GM10847 (cell line): Measurements from ENCODE around the gene PHF19.

ENCODE experiments used
- POLR2A ChIP-seq: IDR thresholded peaks from 2 replicates; pipeline ENCODE4 v1.6.1; 2011; ENCODE audit not compliant: insufficient read length; ENCODE audit errors: extremely low read depth

The PHF19 gene

DNA sequence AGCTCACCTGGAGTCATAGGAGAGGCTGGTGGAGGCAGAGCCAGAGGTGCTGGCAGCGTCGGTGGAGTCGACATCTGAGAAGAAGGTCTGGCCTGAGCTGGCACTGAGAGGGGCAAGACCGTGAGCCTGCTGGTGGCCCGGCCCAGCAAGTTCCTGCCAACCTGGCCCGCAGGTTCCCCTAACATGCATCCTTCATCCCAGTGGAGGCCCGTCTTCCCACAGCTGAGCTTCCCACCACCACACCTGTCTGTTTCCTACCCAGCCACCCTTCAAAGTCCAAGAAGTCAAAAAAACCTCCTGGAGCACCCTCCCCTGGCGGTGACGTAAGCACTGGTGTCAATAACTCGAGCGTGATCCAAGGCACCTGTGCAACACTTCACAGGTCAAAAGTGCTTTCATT, 16.9 kb downstream of the PHF19 start:
- TF ChIP-seq POLR2A = no peak

DNA sequence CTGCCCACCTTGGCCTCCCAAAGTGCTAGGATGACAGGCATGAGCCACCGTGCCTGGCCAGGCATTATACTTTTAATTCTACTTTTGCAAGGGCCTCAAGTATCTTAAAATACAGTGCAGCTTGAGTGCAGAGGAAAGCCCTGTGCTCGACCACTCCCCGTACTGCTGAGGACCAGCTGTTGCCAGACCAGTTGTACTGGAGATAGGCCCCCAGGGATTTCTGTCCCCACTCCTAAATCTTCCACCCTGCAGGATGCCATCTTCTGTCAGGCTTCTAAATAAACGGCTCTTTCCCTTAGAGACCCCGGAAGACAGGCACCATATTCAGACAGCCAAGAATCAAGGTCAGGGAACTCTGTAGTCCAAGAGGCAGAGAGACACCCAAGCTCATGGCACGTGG, 17.6 kb downstream of the PHF19 start:
- no peak for TF ChIP-seq POLR2A

DNA sequence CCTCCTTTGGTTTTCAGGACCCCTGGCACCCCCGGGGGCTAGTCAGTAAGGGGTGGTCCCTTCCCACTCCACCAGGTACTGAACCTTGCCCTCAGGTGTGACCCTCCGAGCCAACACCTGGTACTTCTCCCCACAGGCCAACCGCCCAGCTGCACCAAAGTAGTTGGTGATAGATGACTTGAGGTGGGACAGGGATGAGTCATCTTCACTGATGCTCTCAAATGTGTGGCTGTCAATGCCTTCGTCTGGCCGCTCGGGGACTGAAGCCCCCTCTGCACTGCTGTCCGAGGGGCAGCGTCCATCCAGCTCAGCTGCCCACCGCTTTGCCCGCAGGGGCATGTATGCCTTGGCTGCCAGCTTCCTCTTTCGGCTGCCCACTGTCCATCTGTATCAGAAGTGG, 19.1 kb downstream of the PHF19 start:
- no peak for TF ChIP-seq POLR2A

DNA sequence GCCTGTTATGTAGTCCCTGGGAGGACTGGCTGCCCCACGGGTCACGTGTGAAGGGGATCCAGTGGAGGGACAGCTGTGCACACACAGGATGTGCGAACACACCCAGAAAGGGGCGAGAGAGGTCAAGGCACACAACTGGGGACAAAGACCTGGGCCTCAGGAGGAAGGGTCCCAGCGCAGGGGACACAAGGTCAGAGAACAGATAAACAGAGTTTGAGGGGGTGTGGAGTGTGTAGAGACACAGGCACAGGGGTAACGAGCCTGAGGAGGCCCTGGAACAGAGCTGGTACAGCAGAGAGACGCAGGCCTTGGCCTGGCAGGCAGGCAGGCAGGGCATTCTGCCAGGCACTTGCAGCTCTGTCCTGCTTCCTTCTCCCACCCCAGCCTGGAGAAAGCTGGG, 19.5 kb downstream of the PHF19 start:
- TF ChIP-seq POLR2A = no peak

DNA sequence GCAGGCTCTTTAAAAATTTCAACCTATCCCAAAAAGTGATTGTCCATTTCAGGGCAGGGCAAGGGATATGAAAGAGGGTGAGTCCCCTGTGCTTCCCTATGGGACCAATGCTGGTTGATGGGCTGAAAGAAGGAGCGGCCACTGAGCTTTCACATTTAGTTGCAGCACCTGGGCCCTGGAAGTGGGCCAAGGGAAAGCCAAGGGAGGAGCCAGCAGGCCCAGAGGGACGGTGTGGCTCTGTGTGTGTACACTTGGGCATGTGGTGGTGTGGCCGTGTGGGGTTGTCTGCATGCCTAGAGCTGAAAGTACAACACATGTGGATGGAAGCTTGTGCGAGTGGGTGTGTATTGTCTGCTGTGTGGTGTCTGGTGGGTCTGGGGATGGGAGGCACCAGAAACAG, 20.3 kb downstream of the PHF19 start:
- no peak for TF ChIP-seq POLR2A

DNA sequence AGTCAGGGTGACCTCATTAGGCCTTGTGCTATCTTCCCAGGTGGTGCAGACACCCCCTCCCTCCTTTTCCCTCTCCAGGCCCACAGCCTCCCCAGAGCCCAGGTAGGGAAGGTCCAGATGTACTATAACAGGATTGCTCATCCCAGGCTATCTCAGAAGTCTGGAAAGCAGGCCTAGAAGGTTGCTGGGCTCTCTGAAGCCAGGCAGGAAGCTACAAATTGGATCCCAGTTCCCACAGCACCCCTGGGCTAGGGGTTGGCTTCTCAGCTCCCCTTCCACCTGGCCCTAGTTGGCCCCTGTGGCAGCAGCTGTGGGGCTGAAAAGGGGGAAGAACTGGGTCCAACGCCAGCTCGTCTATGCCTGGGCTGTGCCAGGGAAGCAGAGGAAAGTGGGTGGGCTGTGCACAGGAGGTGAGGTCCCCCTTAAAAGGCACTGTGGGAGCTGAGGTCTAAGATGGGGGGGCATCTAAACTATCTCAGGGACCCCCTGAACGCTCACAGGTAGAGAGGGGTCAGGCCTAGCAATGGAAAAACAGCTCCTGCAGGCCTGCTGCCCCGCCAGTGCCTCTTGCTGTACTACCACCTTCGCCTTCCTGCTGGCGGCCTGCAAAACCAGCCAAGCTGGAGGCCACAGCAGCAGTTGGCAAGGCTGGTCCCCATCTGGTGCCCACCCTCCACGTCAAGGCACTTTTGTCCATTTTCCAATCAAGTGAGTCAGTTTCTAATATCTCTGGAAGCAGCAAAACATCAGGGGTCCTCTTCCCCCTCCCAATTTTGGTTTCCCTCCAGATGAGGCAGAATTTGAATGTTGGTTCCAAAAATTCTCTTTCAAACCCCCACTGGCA, 20.9 kb downstream of the PHF19 start:
- no peak for TF ChIP-seq POLR2A

DNA sequence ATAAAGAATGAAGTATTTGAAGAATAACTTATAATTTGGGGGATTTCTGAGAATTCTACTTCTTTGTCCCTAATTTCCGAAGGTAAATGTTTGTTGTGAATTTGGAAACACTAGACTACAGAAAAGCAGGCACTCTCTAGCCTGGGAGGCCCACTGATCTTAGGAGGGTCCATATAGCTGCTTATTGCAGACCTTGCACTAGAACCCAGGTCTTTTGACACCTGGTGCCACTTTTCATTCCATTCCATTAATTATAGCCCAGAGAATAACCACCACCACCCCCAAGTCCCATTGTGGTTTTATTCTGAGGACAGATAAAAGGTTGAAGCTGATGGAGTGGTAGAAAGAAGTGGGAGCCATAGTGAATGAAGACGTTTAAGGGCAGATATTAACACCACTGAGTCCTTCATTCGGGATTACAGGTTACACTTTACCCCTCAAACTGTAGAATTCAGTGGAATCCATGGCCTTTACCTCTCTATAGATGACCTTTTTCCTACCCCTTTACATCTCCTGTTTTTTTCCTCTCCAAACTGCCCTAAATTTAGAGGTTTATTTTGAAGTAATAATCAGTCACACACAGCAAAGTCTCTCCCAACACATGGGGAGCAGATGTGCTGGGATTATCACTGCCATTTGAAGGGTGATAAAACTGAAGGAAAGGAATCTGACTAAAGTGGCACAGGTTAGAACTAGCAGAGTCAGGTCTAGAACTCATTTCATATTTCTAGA, 22.2 kb downstream of the PHF19 start:
- no peak for TF ChIP-seq POLR2A

DNA sequence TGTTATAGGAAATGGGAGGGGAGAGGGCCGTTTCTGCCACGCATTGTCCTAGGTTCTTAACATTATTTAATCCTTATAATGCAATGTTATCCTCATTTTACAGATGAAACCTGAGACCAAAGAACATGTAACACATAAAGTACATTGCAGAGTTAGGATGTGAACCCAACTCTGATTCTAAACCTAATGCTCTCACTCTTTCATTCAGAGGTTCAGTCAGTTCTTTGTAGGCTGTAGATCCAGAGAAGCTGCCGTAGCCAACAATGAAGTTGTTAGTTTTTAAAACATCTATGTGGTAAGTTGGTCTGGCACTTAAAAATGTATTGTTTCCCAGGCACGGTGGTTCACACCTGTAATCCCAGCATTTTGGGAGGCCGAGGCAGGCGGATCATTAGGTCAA, 23.8 kb downstream of the PHF19 start:
- no peak for TF ChIP-seq POLR2A

DNA sequence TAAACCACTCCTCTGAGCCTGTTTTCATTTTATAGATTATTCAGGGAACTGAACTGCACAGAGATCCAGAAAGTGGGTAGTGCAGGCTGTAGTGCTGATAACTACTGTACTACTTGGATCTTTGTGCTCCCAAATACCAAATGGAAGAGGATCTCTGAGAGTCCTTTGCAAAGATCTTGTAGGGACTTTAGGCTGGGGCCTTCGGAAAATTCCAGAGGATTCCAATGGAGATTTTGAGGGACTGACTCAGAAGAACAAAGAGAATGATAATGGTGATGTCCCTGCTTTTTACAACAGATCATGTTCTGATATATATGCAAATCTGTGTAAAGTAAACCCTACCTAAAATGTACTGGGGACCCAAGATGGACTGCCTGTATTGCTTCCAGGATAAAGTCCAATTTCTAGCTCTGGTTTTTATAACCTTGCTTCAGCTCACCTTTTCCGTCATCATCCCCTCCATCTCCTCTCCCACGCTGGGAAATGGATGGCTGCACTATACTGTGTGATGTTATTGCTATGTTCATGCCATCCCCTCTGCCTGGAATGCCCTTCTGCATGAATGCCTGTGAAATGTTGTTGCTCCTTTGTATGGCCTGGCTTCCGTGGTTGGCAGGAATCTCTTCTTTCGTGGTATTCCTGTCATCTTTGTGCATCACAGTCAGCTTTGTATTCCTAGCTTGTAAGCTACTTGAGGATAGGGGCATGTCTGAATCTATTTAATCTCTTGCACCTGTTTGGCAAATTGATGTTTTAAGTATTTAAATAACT, 24.6 kb downstream of the PHF19 start:
- TF ChIP-seq POLR2A = no peak

DNA sequence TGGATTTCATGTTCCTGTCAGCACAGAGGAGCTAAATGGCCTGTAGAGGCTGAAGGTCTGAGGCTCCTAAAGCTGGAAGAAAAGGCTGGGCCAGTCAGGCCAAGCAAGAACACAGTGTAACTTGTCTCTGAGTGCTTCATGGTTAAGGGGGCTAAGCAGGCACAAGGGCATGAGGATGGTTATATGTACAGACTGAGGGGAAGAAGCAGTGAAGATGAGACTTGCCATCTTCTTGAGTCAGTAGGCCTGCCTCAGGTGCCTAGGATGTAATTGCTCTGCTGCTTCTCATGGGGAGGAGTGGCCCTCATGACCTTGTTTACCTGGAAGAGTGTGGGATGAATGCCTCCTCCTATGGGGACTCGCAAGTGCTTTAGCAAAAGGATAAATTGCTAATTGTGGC, 25.5 kb downstream of the PHF19 start:
- TF ChIP-seq POLR2A = no peak

DNA sequence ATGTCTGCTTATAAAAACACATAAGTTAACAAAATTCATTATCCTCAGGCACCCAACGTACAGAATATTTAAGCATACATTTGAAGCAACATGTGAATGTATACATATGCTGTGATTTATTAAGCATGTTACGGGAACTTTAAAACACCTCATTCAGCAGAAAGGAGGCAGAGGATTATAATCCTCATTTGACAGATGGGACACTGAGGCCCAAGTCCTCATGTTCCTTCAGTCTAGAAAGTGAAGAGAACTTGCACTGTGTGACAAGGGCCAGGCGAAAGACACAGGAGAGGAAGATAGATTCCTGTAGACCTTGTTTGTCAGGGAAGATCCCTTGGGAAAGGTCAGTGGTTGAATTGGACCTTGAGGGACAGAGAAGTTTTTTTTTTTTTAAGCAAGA, 26.7 kb downstream of the PHF19 start:
- TF ChIP-seq POLR2A = no peak

DNA sequence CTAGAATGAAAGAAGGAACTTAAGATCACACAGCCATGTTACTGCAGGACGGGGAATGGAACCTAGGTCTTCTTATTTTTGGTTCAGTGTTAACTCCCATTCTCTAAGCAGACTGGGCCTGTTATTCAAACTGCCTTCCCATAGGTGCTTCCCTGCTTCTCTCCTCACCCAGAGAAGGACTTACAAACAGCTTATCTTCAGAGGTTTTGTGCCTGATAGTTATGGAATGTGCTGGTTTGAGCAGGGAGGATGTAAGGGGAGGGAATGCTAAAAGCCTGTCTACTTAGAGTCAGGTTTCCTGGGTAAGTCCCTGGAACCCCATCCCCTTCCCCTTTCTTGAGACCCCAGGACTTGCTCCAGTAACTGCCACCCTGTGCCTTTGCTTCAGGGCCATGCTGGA, 30.1 kb downstream of the PHF19 start:
- no peak for TF ChIP-seq POLR2A

DNA sequence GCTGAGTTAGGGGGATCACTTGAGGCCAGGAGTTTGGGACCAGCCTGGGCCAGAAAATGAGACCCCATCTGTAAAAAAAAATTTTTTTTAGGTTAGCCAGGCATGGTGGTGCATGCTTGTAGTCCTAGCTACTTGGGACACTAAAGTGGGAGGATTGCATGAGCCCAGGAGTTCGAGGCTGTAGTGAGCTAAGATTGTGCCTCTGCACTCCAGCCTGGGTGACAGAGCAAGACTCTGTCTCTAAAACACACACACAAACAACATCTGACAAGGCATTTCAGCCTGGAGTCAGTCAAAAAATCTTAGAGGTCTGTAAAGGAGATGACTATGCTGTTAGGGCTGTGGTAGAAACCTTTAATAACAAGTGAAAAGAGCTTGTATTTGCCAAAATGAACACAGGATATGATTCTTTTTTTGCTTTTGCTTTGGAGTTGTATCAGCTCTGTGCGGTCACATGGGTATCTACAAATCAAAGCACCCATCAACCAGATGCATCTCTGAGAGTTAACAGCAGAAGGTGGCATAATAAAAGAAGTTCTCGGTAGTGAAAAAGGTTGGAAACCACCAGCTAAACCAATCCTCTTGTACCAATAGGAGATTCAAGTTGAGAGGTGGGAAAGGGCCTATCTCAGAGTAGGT, 30.6 kb downstream of the PHF19 start:
- TF ChIP-seq POLR2A = no peak

DNA sequence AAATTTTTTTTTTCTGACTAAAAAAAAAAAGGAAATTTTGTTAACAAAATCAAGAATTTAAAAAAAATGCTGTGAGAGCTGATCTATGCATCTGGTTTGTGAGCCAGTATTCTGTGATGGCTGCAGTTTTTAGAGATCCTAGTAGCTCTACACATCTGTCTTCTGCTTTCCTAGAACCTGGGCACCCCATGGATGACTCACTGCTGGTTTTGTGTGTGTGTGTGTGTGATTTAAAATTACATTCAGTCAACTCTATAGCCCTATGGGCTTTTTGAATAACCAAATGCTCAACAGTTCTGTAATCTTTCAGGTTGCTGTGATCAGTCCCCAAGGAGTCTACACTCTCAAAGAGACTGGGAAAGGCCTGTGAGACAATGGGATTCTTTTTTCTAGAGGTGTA, 31.7 kb downstream of the PHF19 start:
- no peak for TF ChIP-seq POLR2A
